Measurements from ENCODE around the gene EFCAB8. TPM values are rescaled to one million over a fixed set of nuclear protein-coding genes. Genes with fewer than 3 reads are reported as not detected.

The EFCAB8 gene
- total RNA-seq, 1 donor, result not detected

GRCh38 chr20:32975698-32976674 is 117.3 kb downstream of the EFCAB8 start:
- no peak for TF ChIP-seq CTCF (IDR thresholded peaks at IDR 0.05; ENCODE audit: insufficient read depth, low read length)
- H3K4me3 ChIP-seq (ENCODE audit: low read depth, low read length), result no peak overlapping the region
- no peak for DNase-seq (ENCODE audit: low read depth)

- TF ChIP-seq CTCF (IDR thresholded peaks at IDR 0.05; ENCODE audit: insufficient read depth, low read length), result no peak
- no peak overlapping the region for H3K4me3 ChIP-seq (ENCODE audit: low read depth, low read length)
- no peak for DNase-seq (ENCODE audit: low read depth)
Measured at GRCh38 chr20:32976746-32977145, 118.0 kb downstream of the EFCAB8 start.

GRCh38 chr20:32977281-32978008 is 118.7 kb downstream of the EFCAB8 start:
- no peak for DNase-seq (ENCODE audit: low read depth)
- H3K4me3 ChIP-seq (ENCODE audit: low read depth, low read length), result no peak overlapping the region
- TF ChIP-seq CTCF (IDR thresholded peaks at IDR 0.05; ENCODE audit: insufficient read depth, low read length), result no peak

GRCh38 chr20:32978009-32978335 is 119.2 kb downstream of the EFCAB8 start:
- DNase-seq (ENCODE audit: low read depth), result no peak
- H3K4me3 ChIP-seq (ENCODE audit: low read depth, low read length), result no peak overlapping the region
- no peak for TF ChIP-seq CTCF (IDR thresholded peaks at IDR 0.05; ENCODE audit: insufficient read depth, low read length)

- H3K4me3 ChIP-seq (ENCODE audit: low read depth, low read length), result no peak overlapping the region
- no peak for TF ChIP-seq CTCF (IDR thresholded peaks at IDR 0.05; ENCODE audit: insufficient read depth, low read length)
- DNase-seq (ENCODE audit: low read depth), result no peak
Measured at GRCh38 chr20:32979201-32979998, 120.7 kb downstream of the EFCAB8 start.

GRCh38 chr20:32980131-32980941 is 121.6 kb downstream of the EFCAB8 start:
- no peak overlapping the region for H3K4me3 ChIP-seq (ENCODE audit: low read depth, low read length)
- TF ChIP-seq CTCF (IDR thresholded peaks at IDR 0.05; ENCODE audit: insufficient read depth, low read length), result no peak
- no peak for DNase-seq (ENCODE audit: low read depth)
